GM10847 (cell line): ENCODE results near the gene OARD1.

Experiments
- POLR2A ChIP-seq: IDR thresholded peaks from 2 replicates; pipeline ENCODE4 v1.6.1; 2011; ENCODE audit not compliant: insufficient read length; ENCODE audit errors: extremely low read depth

OARD1 gene

GRCh38 chr6:41061196-41061726 lies 10.9 kb downstream of the OARD1 start:
- TF ChIP-seq POLR2A: no peak

DNA sequence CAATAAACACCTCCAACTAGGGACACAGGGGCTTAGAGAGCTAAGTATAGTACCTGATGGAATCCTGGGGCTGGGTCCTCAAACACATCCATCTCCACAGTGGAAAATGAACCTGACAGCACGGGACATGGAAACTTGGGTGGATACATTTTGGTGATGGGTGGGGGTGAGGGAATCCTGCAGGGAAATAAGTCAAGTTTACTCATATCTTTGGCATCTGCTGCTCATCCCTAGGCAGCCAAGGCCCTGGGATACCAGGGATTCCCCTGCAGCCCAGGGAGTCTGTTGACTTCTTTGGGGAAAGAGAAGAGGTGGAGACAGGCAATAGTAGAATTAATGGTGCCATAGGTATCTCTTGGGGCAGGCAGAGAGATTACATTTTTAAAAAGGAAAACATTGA lies 12.6 kb downstream of the OARD1 start:
- TF ChIP-seq POLR2A: no peak

GRCh38 chr6:41058783-41059181 lies 13.4 kb downstream of the OARD1 start:
- no peak for TF ChIP-seq POLR2A

- TF ChIP-seq POLR2A: no peak
Observed at GRCh38 chr6:41056768-41057490, 15.2 kb downstream of the OARD1 start.

- no peak for TF ChIP-seq POLR2A
Observed at GRCh38 chr6:41055149-41055548, 17.0 kb downstream of the OARD1 start.

GRCh38 chr6:41054511-41054910 lies 17.6 kb downstream of the OARD1 start:
- no peak for TF ChIP-seq POLR2A

DNA sequence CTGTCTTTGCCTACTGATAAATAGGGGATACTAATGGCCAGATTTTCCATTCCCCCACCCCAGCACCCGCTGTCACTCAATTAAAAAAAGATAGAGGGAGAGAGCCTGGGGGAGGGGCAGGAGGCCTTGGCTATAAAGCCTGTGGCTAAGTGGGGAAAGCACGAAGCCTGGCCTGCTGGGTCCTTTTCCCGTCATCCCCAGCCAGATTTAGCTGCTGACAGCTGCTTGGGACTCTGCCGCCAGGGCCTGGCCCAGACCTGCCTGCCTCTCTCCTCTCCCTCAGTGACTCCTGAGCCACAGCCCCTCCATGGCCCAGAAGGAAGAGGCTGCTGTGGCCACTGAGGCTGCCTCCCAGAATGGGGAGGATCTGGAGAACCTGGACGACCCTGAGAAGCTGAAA lies 19.1 kb downstream of the OARD1 start, which contains the start of gene APOBEC2:
APOBEC2 (plus strand) TSS at position 162 of the 400 bp plus-strand sequence; CDS start at position 308, 146 bp downstream.
- TF ChIP-seq POLR2A: no peak

- no peak for TF ChIP-seq POLR2A
Observed at GRCh38 chr6:41051873-41052272, 20.3 kb downstream of the OARD1 start.

- TF ChIP-seq POLR2A: no peak
Observed at GRCh38 chr6:41050536-41050935, 21.6 kb downstream of the OARD1 start.

DNA sequence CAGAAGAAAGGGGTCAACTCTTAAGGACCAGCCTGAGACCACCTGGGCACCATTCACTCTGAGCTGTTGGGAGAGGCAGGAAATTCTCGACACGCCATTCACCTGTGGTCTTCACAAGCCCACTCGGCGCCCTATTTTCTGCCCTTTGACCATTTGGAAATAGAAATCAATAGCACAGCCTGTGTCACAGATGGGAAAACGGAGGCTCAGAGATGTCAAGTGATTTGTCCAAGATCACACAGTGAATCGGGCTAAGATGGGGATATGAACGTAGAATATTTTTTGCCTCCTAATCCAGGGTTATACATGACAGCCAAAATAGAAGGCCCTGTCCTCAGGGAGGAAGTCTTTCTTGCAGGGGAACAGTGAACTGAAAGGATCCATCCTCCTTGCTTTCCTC lies 22.2 kb downstream of the OARD1 start:
- TF ChIP-seq POLR2A: no peak

GRCh38 chr6:41049521-41049920 lies 22.6 kb downstream of the OARD1 start:
- no peak for TF ChIP-seq POLR2A

- TF ChIP-seq POLR2A: no peak
Observed at GRCh38 chr6:41047745-41048732, 24.1 kb downstream of the OARD1 start.

DNA sequence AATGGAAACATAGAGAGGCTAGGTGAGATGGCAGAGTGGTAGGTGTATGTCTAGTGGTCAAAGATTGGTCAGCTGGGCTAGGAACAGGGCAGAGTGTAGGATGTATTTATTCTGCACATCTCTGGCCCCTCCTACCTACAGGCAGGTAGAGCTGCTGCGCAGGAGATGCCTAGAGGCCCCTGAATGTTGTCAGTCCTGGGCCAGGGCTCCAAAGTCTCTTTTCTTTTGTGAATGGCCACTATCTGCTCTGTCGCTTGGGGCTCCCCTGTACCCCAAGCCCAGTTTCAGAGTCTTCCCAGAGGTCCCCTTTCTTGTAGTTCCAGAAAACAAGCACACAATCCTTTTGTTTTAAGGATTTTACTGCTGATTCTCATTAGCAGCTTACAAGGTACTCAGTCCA lies 24.9 kb downstream of the OARD1 start:
- no peak for TF ChIP-seq POLR2A

- TF ChIP-seq POLR2A: no peak
Observed at GRCh38 chr6:41046084-41046483, 26.1 kb downstream of the OARD1 start.

GRCh38 chr6:41045664-41046063 lies 26.5 kb downstream of the OARD1 start:
- TF ChIP-seq POLR2A: no peak

GRCh38 chr6:41043151-41043550 lies 29.0 kb downstream of the OARD1 start:
- TF ChIP-seq POLR2A: no peak
